VCaP (cell line): ENCODE measurements around the gene FAM81A.

Experiments
- H3K27ac ChIP-seq: fragments of 450-650 bp; 2 replicates; pipeline ENCODE4 v1.5.1; 2017
- CTCF ChIP-seq: fragments of 450-650 bp; conservative IDR thresholded peaks from 2 replicates; pipeline ENCODE4 v1.5.1; 2017; ENCODE audit warnings: mild to moderate bottlenecking, moderate library complexity

Gene FAM81A

GRCh38 chr15:59570315-59570714 lies 132.3 kb downstream of the FAM81A start:
- H3K27ac ChIP-seq, result no peak overlapping the region
- no peak for TF ChIP-seq CTCF

- H3K27ac ChIP-seq, result no peak overlapping the region
- TF ChIP-seq CTCF, result no peak
Measured at GRCh38 chr15:59571606-59572005, 133.6 kb downstream of the FAM81A start.
